ENCODE data around the gene NENF. TPM values are rescaled to one million over a fixed set of nuclear protein-coding genes. Genes with fewer than 3 reads are reported as not detected.

Gene NENF
- total RNA-seq, 2 donors from 2014 or later, result 43.9 to 49.7 TPM

GRCh38 chr1:212487286-212487685 is 54.6 kb downstream of the NENF start:
- peaks cover 9% of the 10 kb centered on the region for H3K27me3 Mint-ChIP-seq
- H3K4me3 Mint-ChIP-seq, result no peak overlapping the region

GRCh38 chr1:212487774-212488435 is 55.2 kb downstream of the NENF start:
- no peak for ATAC-seq (replicated peaks)
- Mint-ChIP-seq H3K4me1 (no peaks in the 10 kb centered on the region), H3K4me3 (no peak overlapping the region), H3K9me3 (no peaks in the 10 kb centered on the region), H3K27ac (peak overlapping the region; percentile 5), H3K36me3 (ENCODE audit: low read depth) (no peaks in the 10 kb centered on the region), H3K27me3 (peaks cover 9% of the 10 kb centered on the region)

More at GRCh38 chr1:212487286-212487685, 54.6 kb downstream of the NENF start:
- no peak for ATAC-seq (replicated peaks)
- peak overlapping the region; percentile 5 for H3K27ac Mint-ChIP-seq
- no peaks in the 10 kb centered on the region for H3K4me1 Mint-ChIP-seq
- no peaks in the 10 kb centered on the region for H3K36me3 Mint-ChIP-seq (ENCODE audit: low read depth)
- no peaks in the 10 kb centered on the region for H3K9me3 Mint-ChIP-seq

- H3K4me1 Mint-ChIP-seq, result no peaks in the 10 kb centered on the region
- H3K27me3 Mint-ChIP-seq, result peaks cover 9% of the 10 kb centered on the region
- no peaks in the 10 kb centered on the region for H3K36me3 Mint-ChIP-seq (ENCODE audit: low read depth)
- H3K27ac Mint-ChIP-seq, result no peak overlapping the region
- H3K9me3 Mint-ChIP-seq, result no peaks in the 10 kb centered on the region
- ATAC-seq (replicated peaks), result peak; percentile 87
- no peak overlapping the region for H3K4me3 Mint-ChIP-seq
Measured at GRCh38 chr1:212488436-212489283, 55.9 kb downstream of the NENF start.

- no peak overlapping the region for H3K27ac Mint-ChIP-seq
- H3K36me3 Mint-ChIP-seq (ENCODE audit: low read depth), result no peaks in the 10 kb centered on the region
- peaks cover 6% of the 10 kb centered on the region for H3K27me3 Mint-ChIP-seq
- no peak for ATAC-seq (replicated peaks)
- H3K4me1 Mint-ChIP-seq, result no peaks in the 10 kb centered on the region
- H3K9me3 Mint-ChIP-seq, result no peaks in the 10 kb centered on the region
- no peak overlapping the region for H3K4me3 Mint-ChIP-seq
Measured at GRCh38 chr1:212489284-212489859, 56.7 kb downstream of the NENF start.

GRCh38 chr1:212490276-212490675 is 57.6 kb downstream of the NENF start:
- peaks cover 6% of the 10 kb centered on the region for H3K27me3 Mint-ChIP-seq
- no peaks in the 10 kb centered on the region for H3K4me1 Mint-ChIP-seq
- ATAC-seq (replicated peaks), result no peak
- H3K27ac Mint-ChIP-seq, result no peak overlapping the region
- no peaks in the 10 kb centered on the region for H3K36me3 Mint-ChIP-seq (ENCODE audit: low read depth)
- H3K9me3 Mint-ChIP-seq, result no peaks in the 10 kb centered on the region
- no peak overlapping the region for H3K4me3 Mint-ChIP-seq

- Mint-ChIP-seq H3K4me3 (no peak overlapping the region), H3K27ac (no peak overlapping the region), H3K9me3 (no peaks in the 10 kb centered on the region), H3K27me3 (peaks cover 11% of the 10 kb centered on the region), H3K4me1 (no peaks in the 10 kb centered on the region), H3K36me3 (ENCODE audit: low read depth) (no peaks in the 10 kb centered on the region)
- no peak for ATAC-seq (replicated peaks)
Measured at GRCh38 chr1:212491454-212491853, 58.7 kb downstream of the NENF start.

Other genes with a start within 250 kb of the NENF start
- gene PPP2R5A, start 147.5 kb upstream of the NENF start, total RNA-seq, result 10 to 100 TPM; 33.6 to 34.9 TPM
- 10 to 100 TPM in 1 of 2 donors, 1 to 10 TPM in 1; 5.3 to 16.4 TPM for gene PACC1, start 18.0 kb upstream of the NENF start, total RNA-seq
- 10 to 100 TPM; 26.7 to 35.6 TPM for gene ATF3, start 175.8 kb downstream of the NENF start, total RNA-seq